ENCODE results near the gene ADAM22.

- TF ChIP-seq POLR2A (IDR thresholded peaks at IDR 0.05; ENCODE audit: low read length) (no peak), CTCF (IDR thresholded peaks at IDR 0.05) (no peak), USF2 (IDR thresholded peaks at IDR 0.05) (no peak), TFCP2L1 (CRISPR knock-in tag; IDR thresholded peaks at IDR 0.05) (no peak), NPAS2 (CRISPR knock-in tag; IDR thresholded peaks at IDR 0.05; ENCODE audit: borderline replicate concordance) (no peak), MYC (IDR thresholded peaks at IDR 0.05; ENCODE audit: borderline replicate concordance, low read length) (no peak), EP300 (IDR thresholded peaks at IDR 0.05) (no peak), KDM1A (IDR thresholded peaks at IDR 0.05; ENCODE audit: low read depth) (no peak), HMGXB4 (CRISPR knock-in tag; IDR thresholded peaks at IDR 0.05; ENCODE audit: borderline replicate concordance) (no peak), RAD21 (conservative IDR thresholded peaks at IDR 0.05 in 1 of 2, IDR thresholded peaks at IDR 0.05 in 1 of 2) (no peak), NFE2L2 (conservative IDR thresholded peaks at IDR 0.05; ENCODE audit: low read length) (no peak)
These were observed 138.6 kb downstream of the ADAM22 start for GRCh38 chr7:88072715-88073055.

All from A549 (cell line).